Omental fat pad (tissue), 4 donors: ENCODE results near the gene DNAJB13. TPM values are rescaled to one million over a fixed set of nuclear protein-coding genes. Genes with fewer than 3 reads are reported as not detected.

ENCODE experiments used
- ATAC-seq: fragments of 150-250 bp; one replicate; pipeline ENCODE4 v1.9.1; 2016; ENCODE audit warnings: mild to moderate bottlenecking, moderate library complexity; ENCODE audit not compliant: low FRiP score
- DNase-seq: peaks from one replicate; pipeline ENCODE4 v3.0.0-alpha.2; 2019; ENCODE audit warnings: low spot score
- total RNA-seq, 4 donors: library from RNA; depleted of rRNA; stranded (reverse); fragments of >200 nt; gene quantifications; one replicate each; pipeline ENCODE4 v1.1.0, GENCODE V29; 2016
- TF ChIP-seq, protein P1 (sequence below), 3 donors: fragments of 450-650 bp; IDR thresholded peaks; one replicate each; pipeline ENCODE4 v1.5.1; 2016 to 2017; ENCODE audit warnings: antibody characterized with exemption in 3 of 3, mild to moderate bottlenecking in 3 of 3, moderate library complexity in 2 of 3

DNAJB13 gene
- total RNA-seq, 4 donors from 2014 or later = not detected

DNA sequence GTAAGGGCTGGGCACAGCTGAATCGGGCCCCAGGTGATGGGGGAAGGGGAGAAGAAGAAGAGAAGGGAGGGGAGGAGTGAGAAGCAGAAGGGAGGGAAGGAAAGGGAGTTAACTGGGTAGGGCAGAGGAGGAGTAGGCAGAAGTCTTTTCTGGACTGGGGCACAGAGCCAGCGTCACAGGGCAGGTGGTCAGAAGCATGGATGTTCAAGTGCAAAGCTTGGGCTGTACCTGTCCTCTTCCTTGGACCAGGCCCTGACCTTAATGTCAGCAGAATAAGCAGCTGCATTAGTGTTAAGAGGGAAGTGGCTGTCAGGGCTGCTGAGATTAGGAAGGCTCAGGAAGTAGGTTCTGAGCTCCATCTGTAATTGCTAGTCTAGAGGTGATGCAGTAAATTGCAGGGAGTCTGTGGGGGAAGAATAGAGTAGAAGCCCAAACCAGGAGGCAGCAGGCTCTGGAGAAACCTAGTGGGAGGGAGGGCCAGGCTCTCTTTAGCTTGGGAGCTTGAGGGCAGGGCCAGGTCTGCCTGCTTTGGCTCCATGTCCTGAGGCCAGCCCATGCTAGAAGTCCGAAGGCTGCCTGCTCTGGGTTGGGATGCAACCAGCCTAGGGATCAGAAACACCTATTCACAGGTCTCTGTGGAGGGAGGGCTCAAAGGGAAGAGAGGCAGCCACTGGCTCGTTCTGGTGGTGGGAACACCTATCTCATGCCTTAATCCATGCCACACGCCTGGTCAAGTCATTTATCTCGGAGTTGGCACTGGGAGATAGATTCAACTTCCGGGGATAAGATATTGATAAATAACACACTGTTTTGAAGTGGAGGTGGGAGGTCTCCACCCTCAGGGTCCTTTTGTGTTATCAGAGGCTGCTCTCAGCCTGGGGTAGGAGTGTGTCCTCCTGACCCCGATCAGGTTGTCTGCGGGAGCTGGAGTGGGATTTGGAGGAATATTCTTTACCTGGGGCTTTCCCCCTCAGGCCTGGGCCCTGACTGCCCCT, 59.8 kb downstream of the DNAJB13 start:
- TF ChIP-seq, protein P1, sequence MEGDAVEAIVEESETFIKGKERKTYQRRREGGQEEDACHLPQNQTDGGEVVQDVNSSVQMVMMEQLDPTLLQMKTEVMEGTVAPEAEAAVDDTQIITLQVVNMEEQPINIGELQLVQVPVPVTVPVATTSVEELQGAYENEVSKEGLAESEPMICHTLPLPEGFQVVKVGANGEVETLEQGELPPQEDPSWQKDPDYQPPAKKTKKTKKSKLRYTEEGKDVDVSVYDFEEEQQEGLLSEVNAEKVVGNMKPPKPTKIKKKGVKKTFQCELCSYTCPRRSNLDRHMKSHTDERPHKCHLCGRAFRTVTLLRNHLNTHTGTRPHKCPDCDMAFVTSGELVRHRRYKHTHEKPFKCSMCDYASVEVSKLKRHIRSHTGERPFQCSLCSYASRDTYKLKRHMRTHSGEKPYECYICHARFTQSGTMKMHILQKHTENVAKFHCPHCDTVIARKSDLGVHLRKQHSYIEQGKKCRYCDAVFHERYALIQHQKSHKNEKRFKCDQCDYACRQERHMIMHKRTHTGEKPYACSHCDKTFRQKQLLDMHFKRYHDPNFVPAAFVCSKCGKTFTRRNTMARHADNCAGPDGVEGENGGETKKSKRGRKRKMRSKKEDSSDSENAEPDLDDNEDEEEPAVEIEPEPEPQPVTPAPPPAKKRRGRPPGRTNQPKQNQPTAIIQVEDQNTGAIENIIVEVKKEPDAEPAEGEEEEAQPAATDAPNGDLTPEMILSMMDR (IDR thresholded peaks at IDR 0.05) = no peak
- DNase-seq (no peak), ATAC-seq (no peak)

DNA sequence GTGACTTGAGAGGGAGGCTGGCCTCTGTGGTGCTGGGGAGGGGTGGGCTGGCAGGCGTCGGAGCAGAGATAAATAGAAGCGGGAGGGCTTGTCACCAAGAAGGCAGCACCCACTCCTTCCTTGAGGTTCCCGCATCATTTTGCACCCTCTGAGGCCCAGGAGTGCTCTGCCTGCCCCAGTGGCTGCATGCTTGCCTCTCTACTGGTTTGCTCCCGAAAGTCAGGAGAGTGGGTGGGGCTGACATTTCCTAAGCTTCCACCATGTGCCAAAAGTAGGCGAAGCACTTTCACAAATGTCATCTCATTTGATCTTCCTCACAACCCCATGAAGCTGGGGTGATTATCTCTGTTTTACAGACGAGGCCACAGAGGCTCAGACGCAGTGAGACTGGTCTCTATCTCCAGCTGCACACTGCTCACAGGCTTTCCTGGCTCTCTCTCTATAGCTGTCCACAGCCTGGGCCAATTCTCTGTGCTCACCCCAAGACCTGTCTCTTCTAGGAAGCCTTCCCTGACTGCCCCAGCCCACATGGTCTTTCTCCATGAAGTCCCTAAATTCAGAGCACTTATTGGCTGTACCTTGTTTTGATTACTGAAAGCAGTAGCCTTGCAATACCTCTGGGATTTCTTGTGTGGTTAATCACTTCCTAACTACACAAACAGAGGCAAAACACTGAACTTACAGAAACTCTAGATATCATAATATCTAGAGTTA, 60.7 kb downstream of the DNAJB13 start:
- ATAC-seq (peak; percentile 20), DNase-seq (no peak)
- TF ChIP-seq, protein P1 (IDR thresholded peaks at IDR 0.05) = no peak

DNA sequence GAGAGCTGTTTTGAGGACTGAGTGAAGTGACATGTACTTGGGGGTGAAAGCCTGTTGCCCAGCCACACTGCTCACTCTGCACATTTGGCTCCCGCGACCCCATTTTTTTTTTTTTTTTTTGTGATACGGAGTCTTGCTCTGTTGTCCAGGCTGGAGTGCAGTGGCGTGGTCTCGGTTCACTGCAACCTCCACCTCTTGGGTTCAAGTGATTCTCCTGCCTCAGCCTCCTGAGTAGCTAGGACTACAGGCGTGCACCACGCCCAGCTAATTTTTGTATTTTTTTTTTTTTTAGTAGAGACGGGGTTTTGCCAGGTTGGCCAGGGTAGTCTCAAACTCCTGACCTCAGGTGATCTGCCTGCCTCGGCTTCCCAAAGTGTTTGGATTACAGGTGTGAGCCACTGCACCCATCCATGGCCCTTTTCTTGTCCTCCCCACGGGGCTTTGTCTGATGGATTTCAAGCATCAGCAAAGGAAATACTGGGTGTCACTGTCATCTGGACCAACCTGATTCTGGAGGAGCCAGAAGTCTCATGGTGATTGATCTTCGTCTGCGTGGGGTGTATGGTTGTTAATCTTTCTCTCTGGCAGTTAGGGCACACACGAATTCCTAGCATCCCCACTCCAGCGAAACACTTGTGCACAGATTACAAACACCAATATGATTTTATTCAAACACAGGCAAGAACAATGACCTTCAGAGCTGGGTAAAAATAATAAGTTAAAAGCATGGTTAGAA, 61.4 kb downstream of the DNAJB13 start:
- DNase-seq = no peak
- no peak for ATAC-seq
- TF ChIP-seq, protein P1 (IDR thresholded peaks at IDR 0.05) = no peak

DNA sequence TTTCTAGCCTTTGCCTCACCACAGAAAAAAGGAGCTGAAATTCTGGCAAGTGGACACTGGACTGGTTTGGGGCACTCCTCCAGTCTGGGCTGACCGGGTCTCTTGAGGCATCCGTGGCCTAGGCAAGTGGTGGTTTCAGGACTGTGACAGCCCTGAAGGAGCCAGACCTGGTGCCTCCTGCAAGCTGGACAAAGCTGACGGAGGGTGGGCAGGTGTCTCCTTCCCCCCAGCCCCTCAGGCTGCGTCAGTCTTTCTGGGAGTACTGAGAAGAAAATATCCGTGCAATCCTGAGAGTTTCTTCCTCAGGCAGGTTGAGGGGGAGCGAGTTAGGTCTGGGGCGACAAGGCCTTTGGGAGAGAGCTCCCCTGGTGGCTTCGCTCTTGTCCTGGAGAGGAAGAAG, 62.3 kb downstream of the DNAJB13 start:
- ATAC-seq (no peak), DNase-seq (no peak)
- TF ChIP-seq, protein P1 (IDR thresholded peaks at IDR 0.05) = no peak

DNA sequence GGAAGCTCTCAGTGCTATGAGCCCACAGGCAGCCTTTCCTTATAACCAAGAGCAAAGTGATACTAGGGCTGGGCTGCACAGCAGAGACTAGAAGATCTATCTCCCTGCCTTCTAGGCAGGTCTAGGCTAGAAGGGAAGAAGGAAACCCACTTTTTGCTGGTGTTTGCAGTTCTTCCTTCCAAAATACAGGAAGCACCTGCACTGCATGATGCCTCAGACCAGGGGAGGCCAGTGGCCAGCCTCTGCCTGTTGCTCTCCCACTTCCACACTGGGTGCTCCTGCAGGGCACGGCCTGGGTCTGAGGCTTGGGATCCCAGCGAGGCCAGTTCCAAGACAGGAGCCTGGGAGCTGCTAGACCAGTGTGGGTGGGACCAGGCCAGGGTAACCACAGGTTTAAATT, 64.1 kb downstream of the DNAJB13 start:
- TF ChIP-seq, protein P1 (IDR thresholded peaks at IDR 0.05) = no peak
- no peak for DNase-seq
- no peak for ATAC-seq

DNA sequence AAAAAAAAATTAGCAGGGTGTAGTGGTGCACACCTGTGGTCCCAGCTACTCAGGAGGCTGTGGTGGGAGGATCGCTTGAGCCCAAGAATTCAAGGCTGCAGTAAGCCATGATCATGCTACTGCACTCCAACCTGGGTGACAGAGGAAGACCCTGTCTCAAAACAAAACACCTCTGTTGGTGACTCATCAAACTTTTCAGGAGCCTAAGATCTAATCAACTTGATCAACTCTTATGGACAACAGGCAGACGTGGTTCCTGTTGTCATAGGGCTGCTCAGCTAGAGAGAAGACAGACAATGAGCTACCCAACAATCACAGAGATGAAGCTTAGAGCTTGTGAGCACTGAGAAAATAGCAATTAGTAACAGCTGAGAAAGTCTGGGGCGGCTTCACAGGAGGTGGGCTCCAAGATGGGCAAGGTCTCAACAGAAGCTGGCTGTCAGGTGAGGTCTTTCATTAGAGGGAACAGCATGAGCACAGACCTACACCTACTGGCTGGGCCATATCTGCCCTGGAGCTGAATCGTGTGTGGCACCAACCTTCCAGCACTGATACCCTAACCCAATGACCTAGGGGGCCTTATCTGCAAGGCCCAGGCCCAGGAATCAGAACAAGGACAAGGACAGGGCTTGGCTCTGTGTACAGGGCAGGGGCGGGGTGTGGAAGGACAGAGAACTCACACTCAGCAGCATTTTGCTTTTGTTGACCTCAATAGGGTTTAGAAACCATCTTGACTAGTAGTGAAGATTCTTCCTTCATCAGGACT, 65.3 kb downstream of the DNAJB13 start:
- TF ChIP-seq, protein P1 (IDR thresholded peaks at IDR 0.05) = no peak
- no peak for ATAC-seq
- no peak for DNase-seq
